HepG2 (cell line): Measurements from ENCODE around the gene ZC3H8. TPM values are rescaled to one million over a fixed set of nuclear protein-coding genes. Genes with fewer than 3 reads are reported as not detected.
A peak's percentile ranks its signal among the peaks of the same experiment; 100 is the strongest.

ENCODE experiments used
- AHR ChIP-seq: IDR thresholded peaks from 2 replicates; pipeline ENCODE4 v1.6.1; 2018; ENCODE audit warnings: missing genetic modification reagents, missing compliant biosample characterization
- FOXC1 ChIP-seq: sonication (generic); formaldehyde crosslinking; IDR thresholded peaks from 2 replicates; pipeline ENCODE4 v1.8.0; 2022; ENCODE audit warnings: mild to moderate bottlenecking, missing genetic modification reagents, borderline replicate concordance
- KDM2A ChIP-seq: sonication (generic); formaldehyde crosslinking; IDR thresholded peaks from 2 replicates; pipeline ENCODE4 v1.4.0; 2020; ENCODE audit warnings: low read depth, missing genetic modification reagents, borderline replicate concordance
- MIER3 ChIP-seq: IDR thresholded peaks from 2 replicates; pipeline ENCODE4 v1.6.1; 2016; ENCODE audit warnings: missing compliant biosample characterization, borderline replicate concordance
- NFKB2 ChIP-seq: sonication (generic); formaldehyde crosslinking; IDR thresholded peaks from 2 replicates; pipeline ENCODE4 v1.4.0; 2020; ENCODE audit warnings: missing genetic modification reagents, borderline replicate concordance
- RBM39 ChIP-seq: fragments of 200-400 bp; formaldehyde crosslinking; IDR thresholded peaks from one replicate; pipeline ENCODE4 v1.6.1; 2018; ENCODE audit warnings: antibody characterized with exemption, mild to moderate bottlenecking, low read depth, low read length; ENCODE audit not compliant: poor library complexity, severe bottlenecking
- THAP8 ChIP-seq: sonication (generic); formaldehyde crosslinking; IDR thresholded peaks from 2 replicates; pipeline ENCODE4 v1.5.1; 2020; ENCODE audit warnings: missing genetic modification reagents, mild to moderate bottlenecking, borderline replicate concordance
- ZFP36L1 ChIP-seq: sonication (generic); formaldehyde crosslinking; IDR thresholded peaks from 2 replicates; pipeline ENCODE4 v1.8.0; 2022; ENCODE audit warnings: mild to moderate bottlenecking, missing genetic modification reagents, moderate library complexity
- ZNF18 ChIP-seq: sonication (generic); formaldehyde crosslinking; IDR thresholded peaks from 2 replicates; pipeline ENCODE4 v1.8.0; 2022; ENCODE audit warnings: mild to moderate bottlenecking, missing genetic modification reagents; ENCODE audit not compliant: insufficient replicate concordance
- ZNF225 ChIP-seq: sonication (generic); formaldehyde crosslinking; IDR thresholded peaks from 2 replicates; pipeline ENCODE4 v1.4.0; 2020; ENCODE audit warnings: mild to moderate bottlenecking, missing genetic modification reagents
- ZSCAN29 ChIP-seq: sonication (generic); formaldehyde crosslinking; conservative IDR thresholded peaks from 2 replicates; pipeline ENCODE4 v1.4.0; 2020; ENCODE audit warnings: mild to moderate bottlenecking, missing genetic modification reagents
- ZSCAN9 ChIP-seq: IDR thresholded peaks from 2 replicates; pipeline ENCODE4 v1.6.1; 2016; ENCODE audit warnings: borderline replicate concordance
- polyA plus RNA-seq, 8 experiments: library from polyadenylated mRNA; depleted of rRNA in 3 of 8; stranded (reverse) in 7 of 8; unstranded in 1 of 8; fragments of >200 nt; fragmentation: Illumina TruSeq in 4 of 8; extraction: Trizol in 4 of 8; gene quantifications; 2 replicates each; pipeline versions ENCODE4 v1.2.1 to v1.2.3, GENCODE V29; 2011 to 2016; ENCODE audit warnings: low read depth in 4 of 8, missing spikeins in 1 of 8, mixed read lengths in 1 of 8; ENCODE audit not compliant: insufficient read depth in 1 of 8
- total RNA-seq, 5 experiments: library from RNA; depleted of rRNA; stranded (reverse); fragments of >200 nt; fragmentation: Illumina TruSeq; extraction: Trizol; gene quantifications; 2 replicates each; pipeline ENCODE4 v1.2.3, GENCODE V29; 2016; ENCODE audit warnings: low read depth in 1 of 5
- TF ChIP-seq, protein P1 (sequence below): sonication (generic); formaldehyde crosslinking; IDR thresholded peaks from 2 replicates; pipeline ENCODE4 v1.8.0; 2022; ENCODE audit warnings: low read depth, missing genetic modification reagents
- TF ChIP-seq, protein P2 (sequence below): sonication (generic); formaldehyde crosslinking; IDR thresholded peaks from 2 replicates; pipeline ENCODE4 v1.4.0; 2020; ENCODE audit warnings: mild to moderate bottlenecking, missing genetic modification reagents, borderline replicate concordance
- TF ChIP-seq, protein P3 (sequence below), 2 experiments: sonication (generic) in 1 of 2; formaldehyde crosslinking in 1 of 2; IDR thresholded peaks; 2 replicates each; pipeline versions ENCODE4 v1.5.1 to v1.6.1; 2011 to 2020; ENCODE audit warnings: borderline replicate concordance in 1 of 2, low read depth in 1 of 2, low read length in 1 of 2, mild to moderate bottlenecking in 1 of 2, missing genetic modification reagents in 1 of 2, moderate library complexity in 1 of 2
- TF ChIP-seq, protein P4 (sequence below): IDR thresholded peaks from 2 replicates; pipeline ENCODE4 v1.6.1; 2016

Gene ZC3H8
- total and polyA plus RNA-seq, 2 of the 13 experiments (the other 11 are each of a cell fraction or from before 2014, with no cell fraction given), result 4.5 to 17.0 TPM

- TF ChIP-seq, protein P1, sequence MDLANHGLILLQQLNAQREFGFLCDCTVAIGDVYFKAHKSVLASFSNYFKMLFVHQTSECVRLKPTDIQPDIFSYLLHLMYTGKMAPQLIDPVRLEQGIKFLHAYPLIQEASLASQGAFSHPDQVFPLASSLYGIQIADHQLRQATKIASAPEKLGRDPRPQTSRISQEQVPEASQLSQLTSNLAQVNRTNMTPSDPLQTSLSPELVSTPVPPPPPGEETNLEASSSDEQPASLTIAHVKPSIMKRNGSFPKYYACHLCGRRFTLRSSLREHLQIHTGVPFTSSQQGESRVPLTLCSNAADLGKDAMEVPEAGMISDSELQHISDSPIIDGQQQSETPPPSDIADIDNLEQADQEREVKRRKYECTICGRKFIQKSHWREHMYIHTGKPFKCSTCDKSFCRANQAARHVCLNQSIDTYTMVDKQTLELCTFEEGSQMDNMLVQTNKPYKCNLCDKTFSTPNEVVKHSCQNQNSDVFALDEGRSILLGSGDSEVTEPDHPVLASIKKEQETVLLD (CRISPR knock-in tag), result 0 out of 2 replicates have a peak, but pooled peaks have one; percentile 57
- TF ChIP-seq FOXC1 (peak; percentile 94), THAP8 (CRISPR knock-in tag) (0 out of 2 replicates have a peak, but pooled peaks have one; percentile 84), ZNF18 (peak; percentile 84), MIER3 (CRISPR knock-in tag) (no peak; the same call in 1 of the 2 replicates), ZSCAN29 (CRISPR knock-in tag) (peak; percentile 84), AHR (CRISPR knock-in tag) (peak; percentile 75; the same call in 1 of the 2 replicates), RBM39 (peak; percentile 93), ZFP36L1 (CRISPR knock-in tag) (0 out of 2 replicates have a peak, but pooled peaks have one; percentile 31), NFKB2 (CRISPR knock-in tag) (peak; percentile 95; the same call in 1 of the 2 replicates), KDM2A (CRISPR knock-in tag) (peak; percentile 83), ZNF225 (CRISPR knock-in tag) (peak; percentile 84; the same call in 1 of the 2 replicates), ZSCAN9 (peak; percentile 87)
- TF ChIP-seq, protein P2, sequence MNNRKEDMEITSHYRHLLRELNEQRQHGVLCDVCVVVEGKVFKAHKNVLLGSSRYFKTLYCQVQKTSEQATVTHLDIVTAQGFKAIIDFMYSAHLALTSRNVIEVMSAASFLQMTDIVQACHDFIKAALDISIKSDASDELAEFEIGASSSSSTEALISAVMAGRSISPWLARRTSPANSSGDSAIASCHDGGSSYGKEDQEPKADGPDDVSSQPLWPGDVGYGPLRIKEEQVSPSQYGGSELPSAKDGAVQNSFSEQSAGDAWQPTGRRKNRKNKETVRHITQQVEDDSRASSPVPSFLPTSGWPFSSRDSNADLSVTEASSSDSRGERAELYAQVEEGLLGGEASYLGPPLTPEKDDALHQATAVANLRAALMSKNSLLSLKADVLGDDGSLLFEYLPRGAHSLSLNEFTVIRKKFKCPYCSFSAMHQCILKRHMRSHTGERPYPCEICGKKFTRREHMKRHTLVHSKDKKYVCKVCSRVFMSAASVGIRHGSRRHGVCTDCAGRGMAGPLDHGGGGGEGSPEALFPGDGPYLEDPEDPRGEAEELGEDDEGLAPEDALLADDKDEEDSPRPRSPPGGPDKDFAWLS (CRISPR knock-in tag), result 0 out of 2 replicates have a peak, but pooled peaks have one; percentile 59
- TF ChIP-seq, protein P3, sequence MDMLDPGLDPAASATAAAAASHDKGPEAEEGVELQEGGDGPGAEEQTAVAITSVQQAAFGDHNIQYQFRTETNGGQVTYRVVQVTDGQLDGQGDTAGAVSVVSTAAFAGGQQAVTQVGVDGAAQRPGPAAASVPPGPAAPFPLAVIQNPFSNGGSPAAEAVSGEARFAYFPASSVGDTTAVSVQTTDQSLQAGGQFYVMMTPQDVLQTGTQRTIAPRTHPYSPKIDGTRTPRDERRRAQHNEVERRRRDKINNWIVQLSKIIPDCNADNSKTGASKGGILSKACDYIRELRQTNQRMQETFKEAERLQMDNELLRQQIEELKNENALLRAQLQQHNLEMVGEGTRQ (IDR thresholded peaks at IDR 0.05; ENCODE audit: low read depth, low read length), result no peak
- TF ChIP-seq, protein P3 (CRISPR knock-in tag; IDR thresholded peaks at IDR 0.05; ENCODE audit: borderline replicate concordance), result peak; percentile 74
- TF ChIP-seq, protein P4, sequence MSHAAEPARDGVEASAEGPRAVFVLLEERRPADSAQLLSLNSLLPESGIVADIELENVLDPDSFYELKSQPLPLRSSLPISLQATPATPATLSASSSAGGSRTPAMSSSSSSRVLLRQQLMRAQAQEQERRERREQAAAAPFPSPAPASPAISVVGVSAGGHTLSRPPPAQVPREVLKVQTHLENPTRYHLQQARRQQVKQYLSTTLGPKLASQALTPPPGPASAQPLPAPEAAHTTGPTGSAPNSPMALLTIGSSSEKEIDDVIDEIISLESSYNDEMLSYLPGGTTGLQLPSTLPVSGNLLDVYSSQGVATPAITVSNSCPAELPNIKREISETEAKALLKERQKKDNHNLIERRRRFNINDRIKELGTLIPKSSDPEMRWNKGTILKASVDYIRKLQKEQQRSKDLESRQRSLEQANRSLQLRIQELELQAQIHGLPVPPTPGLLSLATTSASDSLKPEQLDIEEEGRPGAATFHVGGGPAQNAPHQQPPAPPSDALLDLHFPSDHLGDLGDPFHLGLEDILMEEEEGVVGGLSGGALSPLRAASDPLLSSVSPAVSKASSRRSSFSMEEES, result peak; percentile 64
Observed at GRCh38 chr2:112254466-112255240, at the start of gene ZC3H8 (continued).
